Measurements from ENCODE around the gene C2orf72.

DNA sequence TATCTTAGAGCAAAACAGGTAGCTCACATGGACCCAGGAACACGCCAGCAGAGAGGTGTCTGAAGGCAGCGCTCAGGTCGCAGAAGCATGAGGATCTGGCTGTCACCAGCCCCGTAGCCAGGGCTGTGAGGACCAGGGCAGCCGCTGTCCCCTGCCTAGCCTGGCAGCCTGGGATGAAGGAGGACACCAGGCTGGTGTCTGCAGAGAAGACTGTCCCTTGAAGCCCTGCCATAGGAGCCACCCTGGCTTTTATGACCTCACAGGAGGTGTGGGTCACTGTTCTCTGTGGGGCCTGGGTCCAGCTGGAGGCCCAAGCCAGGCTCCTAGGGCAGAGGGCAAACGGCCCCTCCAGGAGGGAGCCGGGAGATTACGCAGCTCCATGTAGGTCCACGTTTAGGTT lies 41.5 kb upstream of the C2orf72 start, which contains the start of gene SPATA3:
- no peak for TF ChIP-seq POLR2A (IDR thresholded peaks at IDR 0.05)
- TF ChIP-seq CTCF (IDR thresholded peaks at IDR 0.05), result no peak
